GM13977 (cell line): ENCODE data around the gene BANK1.

Experiments used
- DNase-seq: peaks from one replicate; pipeline ENCODE4 v3.0.0; 2012; ENCODE audit warnings: low spot score
- in situ Hi-C: fragments of 300-500 bp; cut with MboI; formaldehyde crosslinking; loops from one replicate; pipeline ENCODE4 v1.12.0; 2022; ENCODE audit warnings: low sequenced_read_pairs, low pct_unique_long_range_greater_than_20kb, mixed read lengths, inconsistent platforms; ENCODE audit not compliant: unreplicated experiment
- TF ChIP-seq, protein P1 (sequence below): IDR thresholded peaks from 2 replicates; pipeline ENCODE4 v1.5.1; 2012; ENCODE audit warnings: mild to moderate bottlenecking, control low read depth; ENCODE audit not compliant: insufficient read depth; ENCODE audit errors: extremely low read depth, missing control alignments

The BANK1 gene, protein sequence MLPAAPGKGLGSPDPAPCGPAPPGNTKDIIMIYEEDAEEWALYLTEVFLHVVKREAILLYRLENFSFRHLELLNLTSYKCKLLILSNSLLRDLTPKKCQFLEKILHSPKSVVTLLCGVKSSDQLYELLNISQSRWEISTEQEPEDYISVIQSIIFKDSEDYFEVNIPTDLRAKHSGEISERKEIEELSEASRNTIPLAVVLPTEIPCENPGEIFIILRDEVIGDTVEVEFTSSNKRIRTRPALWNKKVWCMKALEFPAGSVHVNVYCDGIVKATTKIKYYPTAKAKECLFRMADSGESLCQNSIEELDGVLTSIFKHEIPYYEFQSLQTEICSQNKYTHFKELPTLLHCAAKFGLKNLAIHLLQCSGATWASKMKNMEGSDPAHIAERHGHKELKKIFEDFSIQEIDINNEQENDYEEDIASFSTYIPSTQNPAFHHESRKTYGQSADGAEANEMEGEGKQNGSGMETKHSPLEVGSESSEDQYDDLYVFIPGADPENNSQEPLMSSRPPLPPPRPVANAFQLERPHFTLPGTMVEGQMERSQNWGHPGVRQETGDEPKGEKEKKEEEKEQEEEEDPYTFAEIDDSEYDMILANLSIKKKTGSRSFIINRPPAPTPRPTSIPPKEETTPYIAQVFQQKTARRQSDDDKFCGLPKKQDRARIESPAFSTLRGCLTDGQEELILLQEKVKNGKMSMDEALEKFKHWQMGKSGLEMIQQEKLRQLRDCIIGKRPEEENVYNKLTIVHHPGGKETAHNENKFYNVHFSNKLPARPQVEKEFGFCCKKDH

DNA sequence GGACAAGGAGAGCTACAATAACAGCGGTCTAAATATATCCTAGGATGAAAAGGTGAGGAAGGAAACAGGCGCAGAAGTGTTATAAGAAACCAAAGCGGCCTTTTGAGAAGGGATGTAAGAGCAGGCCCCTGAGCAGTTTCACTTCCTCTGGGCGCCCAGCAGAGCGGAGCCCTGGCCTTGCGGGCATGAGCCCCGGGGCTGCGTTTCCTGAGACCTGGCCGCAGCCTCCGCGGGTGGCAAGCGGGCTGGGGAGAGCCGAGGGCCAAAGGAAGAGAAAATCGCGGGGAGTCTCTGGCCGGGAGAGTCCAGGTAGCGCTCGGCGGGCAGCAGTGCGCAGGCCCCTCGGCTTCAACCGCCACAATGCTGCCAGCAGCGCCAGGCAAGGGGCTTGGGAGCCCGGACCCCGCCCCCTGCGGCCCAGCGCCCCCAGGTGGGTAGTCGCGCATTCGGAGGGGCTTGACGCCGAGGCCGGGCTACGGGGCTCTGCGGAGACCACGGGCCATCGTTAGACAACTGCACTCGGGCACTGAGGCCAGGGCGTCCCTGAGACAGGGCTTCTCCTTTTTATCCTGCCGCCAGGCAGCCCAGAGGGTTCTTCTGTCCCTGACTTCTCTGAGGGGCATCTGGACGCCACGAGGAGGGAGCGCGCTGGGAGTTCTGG, at the start of gene BANK1:
Gene BANK1 (plus strand): TSS at position 210 of the 661 bp plus-strand sequence. CDS start 151 bp downstream, at position 361.
- TF ChIP-seq, protein P1, sequence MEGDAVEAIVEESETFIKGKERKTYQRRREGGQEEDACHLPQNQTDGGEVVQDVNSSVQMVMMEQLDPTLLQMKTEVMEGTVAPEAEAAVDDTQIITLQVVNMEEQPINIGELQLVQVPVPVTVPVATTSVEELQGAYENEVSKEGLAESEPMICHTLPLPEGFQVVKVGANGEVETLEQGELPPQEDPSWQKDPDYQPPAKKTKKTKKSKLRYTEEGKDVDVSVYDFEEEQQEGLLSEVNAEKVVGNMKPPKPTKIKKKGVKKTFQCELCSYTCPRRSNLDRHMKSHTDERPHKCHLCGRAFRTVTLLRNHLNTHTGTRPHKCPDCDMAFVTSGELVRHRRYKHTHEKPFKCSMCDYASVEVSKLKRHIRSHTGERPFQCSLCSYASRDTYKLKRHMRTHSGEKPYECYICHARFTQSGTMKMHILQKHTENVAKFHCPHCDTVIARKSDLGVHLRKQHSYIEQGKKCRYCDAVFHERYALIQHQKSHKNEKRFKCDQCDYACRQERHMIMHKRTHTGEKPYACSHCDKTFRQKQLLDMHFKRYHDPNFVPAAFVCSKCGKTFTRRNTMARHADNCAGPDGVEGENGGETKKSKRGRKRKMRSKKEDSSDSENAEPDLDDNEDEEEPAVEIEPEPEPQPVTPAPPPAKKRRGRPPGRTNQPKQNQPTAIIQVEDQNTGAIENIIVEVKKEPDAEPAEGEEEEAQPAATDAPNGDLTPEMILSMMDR, result peak; percentile 55
- DNase-seq, result peak; percentile 80
- in situ Hi-C loops, result no loop called here

DNA sequence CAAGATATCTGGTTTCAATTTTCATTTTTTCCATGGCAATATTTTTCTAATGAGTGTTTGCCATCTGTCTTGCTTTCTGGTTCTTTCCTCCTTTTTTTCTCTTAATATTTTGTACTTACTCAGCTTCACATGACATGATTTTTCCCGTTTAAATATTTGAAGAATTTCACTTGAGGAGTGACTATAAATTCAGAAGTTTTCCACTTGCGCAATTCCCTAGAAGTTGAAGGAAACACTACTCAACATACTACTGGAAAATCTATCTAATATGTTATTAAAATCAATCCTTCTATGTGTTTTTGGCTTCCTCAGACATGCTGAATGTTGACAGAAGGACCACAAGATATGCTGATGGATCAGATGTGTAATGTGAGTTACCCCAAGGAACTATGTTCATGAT, 36.8 kb upstream of the BANK1 start:
- in situ Hi-C loops, result no loop called here
- TF ChIP-seq, protein P1, result no peak
- no peak for DNase-seq

DNA sequence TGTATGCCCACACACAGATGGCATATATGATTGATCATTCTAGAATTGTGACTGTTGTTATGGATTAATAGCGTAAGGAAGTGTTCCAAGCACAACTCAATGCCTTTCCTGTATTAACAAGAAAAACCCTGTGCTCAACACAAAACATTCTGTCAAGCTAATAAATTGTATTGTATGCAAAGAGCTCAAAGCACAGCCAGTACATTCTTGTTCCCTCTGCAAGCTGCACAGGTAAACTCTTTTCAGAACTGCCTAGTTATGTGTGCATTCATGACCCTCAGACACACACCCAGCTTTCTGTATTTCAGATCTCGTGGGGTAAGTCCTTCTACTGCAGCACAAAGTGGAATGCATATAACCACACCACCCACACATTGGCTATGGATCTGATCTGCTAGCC, 34.3 kb upstream of the BANK1 start:
- in situ Hi-C loops, result no loop called here
- TF ChIP-seq, protein P1, result no peak
- DNase-seq, result no peak

DNA sequence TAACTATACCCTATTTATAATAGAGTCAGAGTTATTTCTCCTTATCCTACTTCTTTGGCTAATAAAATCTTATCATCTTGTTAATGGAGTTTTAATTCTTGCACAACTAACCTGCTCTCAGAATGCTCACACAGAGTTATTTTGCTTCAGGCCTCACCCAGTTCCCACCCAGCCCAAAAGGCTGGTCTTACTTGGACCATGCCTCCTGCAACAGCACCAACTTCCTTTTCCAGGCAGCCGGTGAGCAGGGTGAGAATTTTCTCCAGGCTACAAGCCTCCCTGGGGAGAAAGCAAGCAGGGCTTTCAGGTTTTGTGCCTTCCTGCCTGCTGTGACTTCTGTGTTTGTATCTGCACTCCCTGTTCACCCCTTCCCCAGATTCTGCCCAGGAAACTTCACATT, 29.1 kb upstream of the BANK1 start:
- in situ Hi-C loops, result no loop called here
- DNase-seq, result no peak
- TF ChIP-seq, protein P1, result no peak

DNA sequence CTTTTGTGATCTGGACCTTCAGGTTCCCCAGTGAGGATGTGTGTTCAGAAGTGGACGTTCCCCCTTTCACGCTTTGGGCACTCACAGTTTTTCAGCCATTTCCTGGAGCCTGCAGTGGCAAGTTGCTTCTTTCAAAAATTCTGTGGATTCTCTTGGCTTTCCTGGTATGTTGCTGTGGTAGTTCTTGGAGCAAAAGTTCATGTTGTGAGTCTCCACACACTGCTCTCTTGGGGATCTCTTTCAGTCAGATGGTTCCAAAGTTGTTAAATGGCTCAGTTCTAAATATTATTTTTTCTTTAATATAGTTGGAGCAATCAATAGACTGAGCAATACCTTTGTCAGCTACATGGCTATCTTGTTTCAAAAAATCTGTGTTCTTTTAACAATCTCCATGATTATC, 28.5 kb upstream of the BANK1 start:
- in situ Hi-C loops, result no loop called here

DNA sequence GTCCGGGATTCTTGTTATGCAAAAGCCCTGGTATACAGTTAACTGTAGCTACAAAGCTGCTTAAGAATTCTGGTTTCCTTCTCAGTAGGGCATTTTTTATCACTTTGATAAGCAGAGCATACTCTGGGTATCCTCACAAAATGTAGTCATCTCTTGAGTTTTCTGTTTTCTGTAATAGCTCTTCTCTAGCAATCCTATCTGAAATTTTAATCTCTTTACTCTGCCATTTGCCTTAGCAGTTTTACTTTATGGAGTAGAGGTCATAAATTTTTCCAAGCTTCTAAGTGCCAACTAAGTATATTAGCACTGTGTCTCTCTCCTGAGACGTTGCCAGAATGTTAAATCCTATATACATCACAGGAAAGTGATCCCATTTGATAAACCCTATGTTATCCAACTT, 28.0 kb upstream of the BANK1 start:
- TF ChIP-seq, protein P1, result no peak
- in situ Hi-C loops, result no loop called here
- DNase-seq, result no peak

More for the DNA sequence above, 28.5 kb upstream of the BANK1 start:
- DNase-seq, result no peak
- TF ChIP-seq, protein P1, result no peak
